EH (cell line): Measurements from ENCODE around the gene NDC1.
"Not testable (repeated sequence)": the region's sequence is repeated elsewhere in the genome, so short reads cannot be mapped to it uniquely, and the experiment has no call there.

Experiments used
- DNase-seq: peaks from one replicate; pipeline ENCODE4 v3.0.0-alpha.2; 2015; ENCODE audit warnings: low read depth

The NDC1 gene

GRCh38 chr1:53765657-53766056 lies 72.4 kb downstream of the NDC1 start:
- peak; percentile 79 for DNase-seq

GRCh38 chr1:53763911-53764310 lies 74.2 kb downstream of the NDC1 start:
- DNase-seq, result no peak

GRCh38 chr1:53763461-53763860 lies 74.6 kb downstream of the NDC1 start:
- DNase-seq, result no peak

GRCh38 chr1:53760497-53760896 lies 77.6 kb downstream of the NDC1 start:
- DNase-seq, result not testable (repeated sequence)

GRCh38 chr1:53755874-53756273 lies 82.2 kb downstream of the NDC1 start:
- no peak for DNase-seq

- peak; percentile 79 for DNase-seq
Observed at GRCh38 chr1:53754484-53755312, 83.4 kb downstream of the NDC1 start.

- no peak for DNase-seq
Observed at GRCh38 chr1:53752281-53752680, 85.8 kb downstream of the NDC1 start.

- DNase-seq, result no peak
Observed at GRCh38 chr1:53747841-53748240, 90.3 kb downstream of the NDC1 start.

- peak; percentile 89 for DNase-seq
Observed at GRCh38 chr1:53740621-53741105, 97.4 kb downstream of the NDC1 start.

GRCh38 chr1:53739109-53739681 lies 98.9 kb downstream of the NDC1 start, which contains the start of gene GLIS1:
Gene GLIS1, minus strand, starts transcription at chr1:53739164. Its CDS starts 1,100 bp downstream, at chr1:53738064.
- peak; percentile 91 for DNase-seq

- peak; percentile 20 for DNase-seq
Observed at GRCh38 chr1:53738205-53739108, 99.6 kb downstream of the NDC1 start.

GRCh38 chr1:53737648-53738204 lies 100.4 kb downstream of the NDC1 start:
- no peak for DNase-seq

GRCh38 chr1:53736290-53736689 lies 101.8 kb downstream of the NDC1 start:
- peak; percentile 45 for DNase-seq

GRCh38 chr1:53735681-53736080 lies 102.4 kb downstream of the NDC1 start:
- DNase-seq, result no peak

- peak; percentile 38 for DNase-seq
Observed at GRCh38 chr1:53735261-53735660, 102.8 kb downstream of the NDC1 start.

GRCh38 chr1:53734650-53735211 lies 103.4 kb downstream of the NDC1 start:
- DNase-seq, result peak; percentile 92

- DNase-seq, result peak; percentile 97
Observed at GRCh38 chr1:53733975-53734649, 104.0 kb downstream of the NDC1 start.

- peak; percentile 68 for DNase-seq
Observed at GRCh38 chr1:53733447-53733931, 104.6 kb downstream of the NDC1 start.

GRCh38 chr1:53732912-53733317 lies 105.2 kb downstream of the NDC1 start:
- peak; percentile 96 for DNase-seq

- peak; percentile 46 for DNase-seq
Observed at GRCh38 chr1:53732409-53732808, 105.7 kb downstream of the NDC1 start.
